Measurements from ENCODE around the gene RALGPS2. TPM values are rescaled to one million over a fixed set of nuclear protein-coding genes. Genes with fewer than 3 reads are reported as not detected.

The RALGPS2 gene
- polyA plus RNA-seq, 3 donors = 2.0 to 4.2 (median 2.3) TPM

DNA sequence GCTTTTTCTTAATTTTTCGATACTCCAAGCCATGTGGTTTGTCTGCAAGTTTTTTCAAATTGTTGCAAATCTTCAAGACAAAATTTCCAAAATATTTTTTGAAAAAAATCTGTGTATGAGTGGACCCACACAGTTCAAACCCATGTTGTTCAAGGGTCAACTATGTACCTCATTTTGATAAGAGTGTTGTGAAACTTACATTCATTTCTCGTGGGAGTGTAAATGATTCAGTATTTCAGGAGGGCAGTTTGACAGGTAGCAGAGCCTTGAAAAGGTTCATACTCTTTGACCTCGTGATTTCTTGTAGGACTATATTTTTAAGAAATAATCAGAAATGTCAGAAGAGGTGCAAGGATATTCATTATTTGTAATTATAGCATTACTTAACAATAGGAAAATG lies 77.8 kb downstream of the RALGPS2 start:
- no peak overlapping the region for H3K4me3 ChIP-seq (replicated peaks in 1 of 3; ENCODE audit: low read depth in 2 of 3, low read length in 3 of 3)
- H3K27ac ChIP-seq (ENCODE audit: low read depth in 1 of 2, low read length in 2 of 2) = no peak overlapping the region
- no peak overlapping the region for H3K4me2 ChIP-seq (replicated peaks; ENCODE audit: extremely low read depth, low read length, poor library complexity, severe bottlenecking)
- no CpG with 5 or more reads among the region's 3 CpGs for WGBS (ENCODE audit: insufficient coverage)
- no peaks in the 10 kb centered on the region for H3K4me1 ChIP-seq (ENCODE audit: control insufficient read depth in 1 of 2, insufficient read depth in 2 of 2, low read length in 2 of 2)
- DNase-seq = no peak
- no peaks in the 10 kb centered on the region for H3K36me3 ChIP-seq (replicated peaks in 1 of 2; ENCODE audit: control insufficient read depth in 1 of 2, insufficient read depth in 2 of 2, low read length in 2 of 2)
- peaks cover 6 to 8% of the 10 kb centered on the region in 2 donors for H3K9me3 ChIP-seq (replicated peaks in 1 of 2; ENCODE audit: control insufficient read depth in 1 of 2, insufficient read depth in 1 of 2, low read length in 2 of 2)
- no peaks in the 10 kb centered on the region for H4K20me1 ChIP-seq (ENCODE audit: insufficient read depth, low read length)
- no peak overlapping the region for H3K9ac ChIP-seq (ENCODE audit: insufficient read depth, low read length, poor library complexity, severe bottlenecking)
- H2AFZ ChIP-seq (ENCODE audit: insufficient read depth, low read depth, low read length, poor library complexity, severe bottlenecking) = no peak overlapping the region
- H3K27ac Mint-ChIP-seq = no peak overlapping the region
- TF ChIP-seq, protein P1, sequence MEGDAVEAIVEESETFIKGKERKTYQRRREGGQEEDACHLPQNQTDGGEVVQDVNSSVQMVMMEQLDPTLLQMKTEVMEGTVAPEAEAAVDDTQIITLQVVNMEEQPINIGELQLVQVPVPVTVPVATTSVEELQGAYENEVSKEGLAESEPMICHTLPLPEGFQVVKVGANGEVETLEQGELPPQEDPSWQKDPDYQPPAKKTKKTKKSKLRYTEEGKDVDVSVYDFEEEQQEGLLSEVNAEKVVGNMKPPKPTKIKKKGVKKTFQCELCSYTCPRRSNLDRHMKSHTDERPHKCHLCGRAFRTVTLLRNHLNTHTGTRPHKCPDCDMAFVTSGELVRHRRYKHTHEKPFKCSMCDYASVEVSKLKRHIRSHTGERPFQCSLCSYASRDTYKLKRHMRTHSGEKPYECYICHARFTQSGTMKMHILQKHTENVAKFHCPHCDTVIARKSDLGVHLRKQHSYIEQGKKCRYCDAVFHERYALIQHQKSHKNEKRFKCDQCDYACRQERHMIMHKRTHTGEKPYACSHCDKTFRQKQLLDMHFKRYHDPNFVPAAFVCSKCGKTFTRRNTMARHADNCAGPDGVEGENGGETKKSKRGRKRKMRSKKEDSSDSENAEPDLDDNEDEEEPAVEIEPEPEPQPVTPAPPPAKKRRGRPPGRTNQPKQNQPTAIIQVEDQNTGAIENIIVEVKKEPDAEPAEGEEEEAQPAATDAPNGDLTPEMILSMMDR (IDR thresholded peaks at IDR 0.05) = no peak
- H3K9me3 Mint-ChIP-seq = peaks cover 0 to 8% (median 5%) of the 10 kb centered on the region in 7 donors
- H3K4me1 Mint-ChIP-seq = no peaks in the 10 kb centered on the region
- no peaks in the 10 kb centered on the region for H3K79me2 ChIP-seq (ENCODE audit: insufficient read depth, low read length)
- H3K27me3 ChIP-seq (ENCODE audit: control insufficient read depth in 2 of 2, insufficient read depth in 2 of 2, low read length in 2 of 2) = no peaks in the 10 kb centered on the region
- H3K27me3 Mint-ChIP-seq (ENCODE audit: low read depth in 3 of 3) = peaks cover 0 to 2% (median 0%) of the 10 kb centered on the region in 3 donors
- H3K36me3 Mint-ChIP-seq = peaks cover 4 to 6% of the 10 kb centered on the region in 2 donors
- no peak overlapping the region for H3K4me3 Mint-ChIP-seq
- intact Hi-C loops (cut with micrococcal nuclease) = no loop called here

DNA sequence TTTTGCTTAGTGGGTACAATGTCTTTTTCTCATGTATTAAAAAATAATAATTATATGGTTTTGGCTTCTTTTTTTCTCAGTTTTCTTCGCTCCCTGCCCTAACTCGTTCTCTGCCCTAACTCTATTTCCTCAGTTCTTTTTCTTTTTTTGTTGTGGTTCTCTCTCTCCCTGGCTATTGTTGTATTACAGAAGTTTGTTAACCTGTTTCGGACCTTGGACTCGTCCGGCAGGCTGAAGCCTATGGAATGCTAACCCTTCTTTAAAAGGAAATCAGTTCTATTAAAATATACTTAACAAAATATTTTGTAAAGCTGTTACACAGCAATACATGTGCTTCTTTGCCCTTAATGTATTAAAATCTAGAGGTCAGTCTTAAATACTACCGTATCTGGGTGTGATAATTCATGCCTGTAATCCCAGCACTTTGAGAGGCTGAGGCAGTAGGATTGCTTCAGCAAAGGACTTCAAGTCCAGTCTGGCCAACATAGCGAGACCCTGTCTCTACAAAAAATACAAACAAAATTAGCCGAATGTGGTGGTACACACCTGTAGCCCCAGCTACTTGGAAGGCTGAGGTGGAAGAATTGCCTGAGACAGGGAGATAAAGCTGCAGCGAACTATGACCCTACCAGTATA lies 81.7 kb downstream of the RALGPS2 start:
- Histone ChIP-seq H3K4me2 (replicated peaks; ENCODE audit: extremely low read depth, low read length, poor library complexity, severe bottlenecking) (no peak overlapping the region), H3K9me3 (replicated peaks in 1 of 2; ENCODE audit: control insufficient read depth in 1 of 2, insufficient read depth in 1 of 2, low read length in 2 of 2) (no peaks in the 10 kb centered on the region), H3K79me2 (ENCODE audit: insufficient read depth, low read length) (no peaks in the 10 kb centered on the region), H3K27ac (ENCODE audit: low read depth in 1 of 2, low read length in 2 of 2) (no peak overlapping the region), H3K4me1 (ENCODE audit: control insufficient read depth in 1 of 2, insufficient read depth in 2 of 2, low read length in 2 of 2) (no peaks in the 10 kb centered on the region), H2AFZ (ENCODE audit: insufficient read depth, low read depth, low read length, poor library complexity, severe bottlenecking) (no peak overlapping the region), H3K9ac (ENCODE audit: insufficient read depth, low read length, poor library complexity, severe bottlenecking) (no peak overlapping the region), H3K4me3 (replicated peaks in 1 of 3; ENCODE audit: low read depth in 2 of 3, low read length in 3 of 3) (no peak overlapping the region), H3K27me3 (ENCODE audit: control insufficient read depth in 2 of 2, insufficient read depth in 2 of 2, low read length in 2 of 2) (no peaks in the 10 kb centered on the region), H3K36me3 (replicated peaks in 1 of 2; ENCODE audit: control insufficient read depth in 1 of 2, insufficient read depth in 2 of 2, low read length in 2 of 2) (peaks cover 0 to 9% of the 10 kb centered on the region in 2 donors), H4K20me1 (ENCODE audit: insufficient read depth, low read length) (no peaks in the 10 kb centered on the region)
- Mint-ChIP-seq H3K27ac (no peak overlapping the region), H3K4me3 (no peak overlapping the region), H3K4me1 (no peaks in the 10 kb centered on the region), H3K27me3 (ENCODE audit: low read depth in 3 of 3) (no peaks in the 10 kb centered on the region), H3K36me3 (peaks cover 9 to 12% of the 10 kb centered on the region in 2 donors), H3K9me3 (peaks cover 0 to 2% (median 0%) of the 10 kb centered on the region in 7 donors)
- no CpG with 5 or more reads among the region's 9 CpGs for WGBS (ENCODE audit: insufficient coverage)
- no peak for DNase-seq
- TF ChIP-seq, protein P1 (IDR thresholded peaks at IDR 0.05) = no peak
- intact Hi-C loops (cut with micrococcal nuclease) = no loop called here
